PC-9 (cell line): ENCODE data around the gene MS4A15. TPM values are rescaled to one million over a fixed set of nuclear protein-coding genes. Genes with fewer than 3 reads are reported as not detected.

ENCODE experiments used
- BruUV-seq: library from RNA; stranded (reverse); fragments of 400-500 nt; replicated peaks from 2 replicates; lab custom pipeline; 2021; lab: Mats Ljungman, UMichigan
- CTCF ChIA-PET: fragments of 300-600 bp; sonication (Branson Sonifier 250); formaldehyde crosslinking; loops from one replicate; lab custom pipeline; 2022; ENCODE audit warnings: antibody characterized with exemption; lab: Charles Lee
- POLR2A ChIA-PET: fragments of 300-600 bp; sonication (Branson Sonifier 250); formaldehyde crosslinking; loops from one replicate; lab custom pipeline; 2022; ENCODE audit warnings: antibody characterized with exemption; ENCODE audit not compliant: unreplicated experiment; lab: Charles Lee
- DNase-seq, 2 experiments: peaks; one replicate each; pipeline versions ENCODE4 v3.0.0 to v3.0.0-alpha.2; 2015 to 2022; ENCODE audit warnings: mixed read lengths in 1 of 2
- H2AFZ ChIP-seq: fragments of 200-600 bp; sonication (generic); 2 replicates; pipeline ENCODE4 v1.8.1; 2017; ENCODE audit warnings: antibody characterized with exemption
- H3F3A ChIP-seq: fragments of 200-600 bp; sonication (generic); 2 replicates; pipeline ENCODE4 v1.8.1; 2017; ENCODE audit warnings: antibody characterized with exemption, mild to moderate bottlenecking, low read depth; ENCODE audit not compliant: insufficient read depth
- H3K27ac ChIP-seq: fragments of 200-600 bp; sonication (generic); 2 replicates; pipeline ENCODE4 v1.6.1; 2016; ENCODE audit warnings: mixed run types
- H3K27me3 ChIP-seq: fragments of 200-600 bp; sonication (generic); 2 replicates; pipeline ENCODE4 v1.6.1; 2016; ENCODE audit warnings: low read depth, mixed run types; ENCODE audit not compliant: insufficient read depth
- H3K36me3 ChIP-seq: fragments of 200-600 bp; sonication (generic); 2 replicates; pipeline ENCODE4 v1.6.1; 2016; ENCODE audit warnings: low read depth, mixed run types
- H3K4me1 ChIP-seq: fragments of 200-600 bp; sonication (generic); replicated peaks from 2 replicates; pipeline ENCODE4 v1.6.1; 2016; ENCODE audit warnings: mixed run types; ENCODE audit not compliant: insufficient read depth
- H3K4me2 ChIP-seq: fragments of 200-600 bp; sonication (generic); 2 replicates; pipeline ENCODE4 v1.6.1; 2017; ENCODE audit warnings: mixed run types
- H3K4me3 ChIP-seq: fragments of 200-600 bp; sonication (generic); 2 replicates; pipeline ENCODE4 v1.6.1; 2016; ENCODE audit warnings: mixed run types
- H3K79me2 ChIP-seq: fragments of 200-600 bp; sonication (generic); 2 replicates; pipeline ENCODE4 v1.6.1; 2017; ENCODE audit warnings: low read depth, mixed run types
- H3K9me2 ChIP-seq: fragments of 200-600 bp; sonication (generic); 2 replicates; pipeline ENCODE4 v1.8.1; 2017; ENCODE audit warnings: mild to moderate bottlenecking; ENCODE audit not compliant: insufficient read depth
- H3K9me3 ChIP-seq: fragments of 200-600 bp; sonication (generic); 2 replicates; pipeline ENCODE4 v1.8.1; 2016; ENCODE audit warnings: low read depth; ENCODE audit not compliant: insufficient read depth
- H4K20me1 ChIP-seq: fragments of 200-600 bp; sonication (generic); 2 replicates; pipeline ENCODE4 v1.8.1; 2017; ENCODE audit not compliant: insufficient read depth
- CTCF ChIP-seq: fragments of 200-600 bp; sonication (generic); conservative IDR thresholded peaks from 2 replicates; pipeline ENCODE4 v1.6.1; 2017; ENCODE audit warnings: mixed run types, antibody characterized with exemption, mild to moderate bottlenecking, moderate library complexity
- EZH2 ChIP-seq: fragments of 200-600 bp; sonication (generic); IDR thresholded peaks from 2 replicates; pipeline ENCODE4 v1.8.0; 2017; ENCODE audit warnings: antibody characterized with exemption, low read depth
- intact Hi-C: fragments of 100-400 bp; cut with micrococcal nuclease; formaldehyde crosslinking; loops from one replicate; pipeline ENCODE4 v1.10.0; 2022; ENCODE audit not compliant: unreplicated experiment
- total RNA-seq: library from RNA; stranded (reverse); gene quantifications from 2 replicates; pipeline ENCODE4 v1.2.3, GENCODE V29; 2021

The MS4A15 gene
- total RNA-seq, 1 experiment from 2014 or later = not detected

- POLR2A ChIA-PET = no interaction called here
- Histone ChIP-seq H3K4me1 (no peaks in the 10 kb centered on the region), H3F3A (no peaks in the 10 kb centered on the region), H3K79me2 (no peaks in the 10 kb centered on the region), H3K4me2 (no peak overlapping the region), H3K27me3 (peaks cover 95% of the 10 kb centered on the region), H3K9me2 (no peaks in the 10 kb centered on the region), H2AFZ (no peak overlapping the region), H3K27ac (no peak overlapping the region), H3K4me3 (no peak overlapping the region), H4K20me1 (no peaks in the 10 kb centered on the region), H3K9me3 (no peaks in the 10 kb centered on the region), H3K36me3 (no peaks in the 10 kb centered on the region)
- CTCF ChIA-PET = no interaction called here
- TF ChIP-seq EZH2 (no peak), CTCF (no peak)
- no peak for DNase-seq
- BruUV-seq = no TSS peak
- intact Hi-C loops = no loop called here
Measured at GRCh38 chr11:60769811-60770210, 13.1 kb downstream of the MS4A15 start.

- H3K9me2 ChIP-seq = no peaks in the 10 kb centered on the region
- intact Hi-C loops = no loop called here
- POLR2A ChIA-PET = no interaction called here
- H2AFZ ChIP-seq = no peak overlapping the region
- H3K27me3 ChIP-seq = peaks cover 82% of the 10 kb centered on the region
- no peak overlapping the region for H3K4me3 ChIP-seq
- no peak for DNase-seq
- CTCF ChIA-PET = no interaction called here
- H3K36me3 ChIP-seq = no peaks in the 10 kb centered on the region
- H3K79me2 ChIP-seq = no peaks in the 10 kb centered on the region
- H3K9me3 ChIP-seq = no peaks in the 10 kb centered on the region
- BruUV-seq = no TSS peak
- no peaks in the 10 kb centered on the region for H3F3A ChIP-seq
- no peaks in the 10 kb centered on the region for H4K20me1 ChIP-seq
- H3K4me2 ChIP-seq = no peak overlapping the region
- no peak overlapping the region for H3K27ac ChIP-seq
- TF ChIP-seq CTCF = no peak
- no peak for TF ChIP-seq EZH2
- no peaks in the 10 kb centered on the region for H3K4me1 ChIP-seq
Measured at GRCh38 chr11:60771146-60771545, 14.5 kb downstream of the MS4A15 start.

GRCh38 chr11:60771879-60772525 is 15.3 kb downstream of the MS4A15 start:
- DNase-seq = no peak
- TF ChIP-seq CTCF (no peak), EZH2 (no peak)
- CTCF ChIA-PET = no interaction called here

More at GRCh38 chr11:60771879-60772525, 15.3 kb downstream of the MS4A15 start:
- Histone ChIP-seq H4K20me1 (no peaks in the 10 kb centered on the region), H3K9me3 (no peaks in the 10 kb centered on the region), H3K27me3 (peaks cover 74% of the 10 kb centered on the region), H3F3A (no peaks in the 10 kb centered on the region), H3K4me2 (peak overlapping the region; percentile 7; the same call in 1 of the 2 replicates), H3K36me3 (no peaks in the 10 kb centered on the region), H3K4me3 (no peak overlapping the region), H2AFZ (no peak overlapping the region), H3K79me2 (no peaks in the 10 kb centered on the region), H3K4me1 (no peaks in the 10 kb centered on the region), H3K9me2 (no peaks in the 10 kb centered on the region), H3K27ac (no peak overlapping the region)
- POLR2A ChIA-PET = interaction anchor here (0.6 kb wide), 1 partner anchor 70 kb away, joined by 3 read pairs; no protein-coding TSS in a partner anchor
- no TSS peak for BruUV-seq
- intact Hi-C loops = no loop called here
